AG20443 (cell line): Measurements from ENCODE around the gene TSPAN14.

ENCODE experiments used
- DNase-seq: peaks from one replicate; pipeline ENCODE4 v3.0.0; 2012; ENCODE audit warnings: low spot score, mixed read lengths

TSPAN14 gene

GRCh38 chr10:80504897-80505465 is 50.9 kb downstream of the TSPAN14 start:
- DNase-seq: no peak

GRCh38 chr10:80506189-80506575 is 52.1 kb downstream of the TSPAN14 start:
- DNase-seq: no peak

DNA sequence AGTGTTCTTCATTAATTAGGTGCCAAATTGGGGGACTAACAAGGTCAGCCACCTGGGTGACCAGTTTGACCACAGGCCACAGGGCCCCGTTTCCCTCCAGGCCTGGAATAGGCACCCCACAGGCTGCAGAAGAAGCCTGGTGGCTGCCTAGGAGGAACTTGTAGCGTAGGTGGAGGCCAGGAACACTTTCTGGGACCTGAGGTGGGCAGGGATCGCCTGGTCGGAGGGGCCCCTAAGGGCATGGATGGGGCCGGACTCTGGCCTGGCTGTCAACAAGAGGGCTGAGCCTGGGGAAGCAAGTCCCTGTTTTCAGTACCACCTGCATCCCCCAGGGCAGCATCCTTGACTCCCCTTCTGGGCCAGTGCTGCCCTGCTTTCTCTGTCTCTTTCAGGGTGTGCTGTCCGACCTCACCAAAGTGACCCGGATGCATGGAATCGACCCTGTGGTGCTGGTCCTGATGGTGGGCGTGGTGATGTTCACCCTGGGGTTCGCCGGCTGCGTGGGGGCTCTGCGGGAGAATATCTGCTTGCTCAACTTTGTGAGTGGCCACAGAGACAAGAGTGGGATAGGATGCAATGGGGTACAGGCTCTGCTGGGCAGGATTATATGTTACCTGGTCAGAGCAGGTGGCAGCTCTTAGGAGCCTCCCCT is 52.9 kb downstream of the TSPAN14 start:
- no peak for DNase-seq

DNA sequence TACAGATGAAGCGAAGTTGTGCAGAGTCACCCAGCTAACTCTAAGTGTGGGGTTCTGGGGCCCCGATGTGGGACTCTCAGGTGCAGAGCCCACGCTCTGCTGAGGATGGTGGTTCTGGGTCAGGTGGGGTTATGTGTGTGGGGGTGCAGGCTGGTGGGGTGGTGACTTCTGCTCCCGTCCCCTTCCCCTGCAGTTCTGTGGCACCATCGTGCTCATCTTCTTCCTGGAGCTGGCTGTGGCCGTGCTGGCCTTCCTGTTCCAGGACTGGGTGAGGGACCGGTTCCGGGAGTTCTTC is 54.9 kb downstream of the TSPAN14 start:
- no peak for DNase-seq

- DNase-seq: no peak
Observed at GRCh38 chr10:80509403-80510161, 55.5 kb downstream of the TSPAN14 start.

DNA sequence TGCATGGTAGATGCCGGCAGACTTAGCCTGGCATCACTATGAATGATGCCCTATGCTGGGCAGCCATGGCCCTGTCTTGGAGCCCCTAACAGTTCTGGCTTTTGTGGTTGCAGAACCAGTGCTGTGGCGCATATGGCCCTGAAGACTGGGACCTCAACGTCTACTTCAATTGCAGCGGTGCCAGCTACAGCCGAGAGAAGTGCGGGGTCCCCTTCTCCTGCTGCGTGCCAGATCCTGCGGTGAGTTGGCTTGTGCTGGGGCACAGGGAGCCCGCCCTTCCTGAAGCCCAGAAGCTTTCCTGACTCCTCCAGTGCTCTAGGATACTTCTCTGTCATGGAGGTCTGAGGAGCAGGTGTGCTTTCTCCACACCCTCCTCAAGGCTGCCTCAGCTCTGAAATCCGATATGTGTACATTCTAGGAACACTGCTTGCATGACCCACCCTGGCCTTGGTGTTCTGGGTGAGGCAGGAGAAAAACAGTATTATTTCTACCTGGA is 58.0 kb downstream of the TSPAN14 start:
- no peak for DNase-seq

GRCh38 chr10:80513106-80513505 is 59.0 kb downstream of the TSPAN14 start:
- no peak for DNase-seq

DNA sequence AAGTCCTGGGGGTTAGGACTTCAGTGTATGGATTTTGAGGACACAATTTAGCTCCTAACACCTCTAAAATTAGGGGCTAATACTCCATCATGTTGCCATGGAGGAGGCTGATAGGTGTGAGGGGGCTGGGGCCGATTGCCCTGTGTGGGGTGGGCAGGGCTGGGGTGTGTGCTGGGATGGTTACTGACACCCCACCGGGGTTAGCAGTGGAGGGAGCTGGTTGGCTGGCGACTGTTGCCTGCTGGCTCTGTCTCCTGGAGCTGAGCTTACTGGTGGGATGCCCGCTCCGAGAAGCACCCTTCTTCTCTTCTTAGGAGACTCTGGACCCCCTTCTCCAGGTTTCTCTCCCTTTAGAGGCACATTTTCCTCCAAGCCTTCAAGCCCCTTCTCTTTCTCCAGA is 61.4 kb downstream of the TSPAN14 start:
- DNase-seq: no peak

GRCh38 chr10:80515941-80516340 is 61.8 kb downstream of the TSPAN14 start:
- no peak for DNase-seq

GRCh38 chr10:80516506-80517075 is 62.5 kb downstream of the TSPAN14 start:
- no peak for DNase-seq

DNA sequence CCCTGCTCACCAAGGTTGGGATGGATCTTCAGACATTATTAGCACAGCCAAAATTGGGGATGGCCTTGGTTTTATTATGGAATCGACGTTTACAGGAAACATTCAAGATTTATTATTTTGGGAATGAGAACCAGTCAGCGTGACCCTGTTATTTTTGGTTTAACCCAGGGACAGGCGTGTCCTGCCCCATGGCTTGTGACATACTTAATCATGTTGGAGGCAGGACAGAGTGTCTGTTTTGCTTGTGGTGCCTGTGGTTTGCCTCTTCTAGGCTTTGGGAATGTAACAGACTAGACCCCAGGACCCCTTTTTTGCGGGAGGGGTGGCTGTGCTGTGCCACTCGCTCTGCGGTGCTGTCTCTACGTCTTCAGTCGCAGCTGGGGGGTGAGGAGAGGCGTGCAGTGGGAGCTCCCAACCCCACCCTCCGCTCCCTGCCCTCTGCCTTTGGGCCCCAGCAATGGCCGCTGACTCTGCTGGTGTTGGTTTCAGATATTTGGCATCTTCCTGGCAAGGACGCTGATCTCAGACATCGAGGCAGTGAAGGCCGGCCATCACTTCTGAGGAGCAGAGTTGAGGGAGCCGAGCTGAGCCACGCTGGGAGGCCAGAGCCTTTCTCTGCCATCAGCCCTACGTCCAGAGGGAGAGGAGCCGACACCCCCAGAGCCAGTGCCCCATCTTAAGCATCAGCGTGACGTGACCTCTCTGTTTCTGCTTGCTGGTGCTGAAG is 63.5 kb downstream of the TSPAN14 start:
- no peak for DNase-seq

GRCh38 chr10:80518143-80518806 is 64.2 kb downstream of the TSPAN14 start:
- DNase-seq: no peak

- no peak for DNase-seq
Observed at GRCh38 chr10:80518807-80519360, 64.8 kb downstream of the TSPAN14 start.

DNA sequence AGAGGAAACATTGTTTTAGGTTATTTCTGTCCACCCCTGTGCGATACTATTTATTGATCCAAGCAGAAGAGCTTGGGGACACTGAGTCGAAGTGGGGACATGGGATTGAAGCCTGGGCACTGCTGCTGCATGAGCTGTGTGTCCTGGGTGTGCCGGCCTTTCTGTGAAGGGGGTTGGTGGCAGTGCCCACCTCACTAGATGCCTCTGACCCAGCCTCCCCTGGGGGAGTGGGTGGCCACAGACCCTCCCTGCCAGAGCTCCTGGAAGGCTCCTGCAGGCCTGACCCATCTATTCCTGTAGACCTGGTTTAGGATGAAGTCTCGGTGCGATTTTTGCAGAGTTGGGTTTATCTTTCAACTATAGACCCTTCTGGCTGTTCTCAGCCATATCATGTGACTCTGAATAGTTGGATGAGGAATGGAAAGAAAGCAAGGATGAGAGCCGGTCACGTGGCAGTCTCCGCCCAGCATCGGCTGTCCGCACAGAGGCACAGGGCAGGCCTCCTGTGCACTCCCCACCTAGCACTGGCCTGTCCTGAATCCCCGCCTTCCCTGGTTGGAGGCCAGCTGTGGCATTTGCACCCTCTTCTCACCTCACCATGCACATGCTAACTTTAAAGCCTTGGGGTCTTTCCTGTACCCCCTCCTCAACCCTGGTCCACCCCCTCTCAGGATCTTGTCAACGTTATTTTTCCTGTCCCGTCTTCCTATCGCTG is 66.0 kb downstream of the TSPAN14 start:
- no peak for DNase-seq

- DNase-seq: no peak
Observed at GRCh38 chr10:80520661-80521470, 66.8 kb downstream of the TSPAN14 start.

GRCh38 chr10:80522756-80523363 is 68.8 kb downstream of the TSPAN14 start:
- DNase-seq: no peak

DNA sequence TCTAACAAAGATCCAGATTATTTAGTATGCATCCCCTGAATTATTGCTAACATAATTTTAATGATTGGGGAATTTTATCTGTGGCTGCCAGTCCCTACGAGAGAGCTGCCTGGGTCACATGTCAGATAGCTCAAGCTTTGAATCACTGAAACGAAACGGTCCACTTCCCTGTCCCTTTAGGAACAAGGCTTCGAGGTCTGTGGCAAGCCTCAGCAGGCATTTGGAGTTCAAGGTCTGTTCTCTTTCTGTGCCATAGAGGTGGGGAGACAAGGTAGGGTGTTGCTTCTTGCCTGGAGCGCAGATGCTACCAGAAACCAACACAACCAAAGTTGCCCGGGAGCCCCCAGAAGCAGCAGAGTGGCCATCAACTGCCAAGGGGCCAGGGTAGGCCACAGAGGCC is 69.7 kb downstream of the TSPAN14 start:
- DNase-seq: no peak

DNA sequence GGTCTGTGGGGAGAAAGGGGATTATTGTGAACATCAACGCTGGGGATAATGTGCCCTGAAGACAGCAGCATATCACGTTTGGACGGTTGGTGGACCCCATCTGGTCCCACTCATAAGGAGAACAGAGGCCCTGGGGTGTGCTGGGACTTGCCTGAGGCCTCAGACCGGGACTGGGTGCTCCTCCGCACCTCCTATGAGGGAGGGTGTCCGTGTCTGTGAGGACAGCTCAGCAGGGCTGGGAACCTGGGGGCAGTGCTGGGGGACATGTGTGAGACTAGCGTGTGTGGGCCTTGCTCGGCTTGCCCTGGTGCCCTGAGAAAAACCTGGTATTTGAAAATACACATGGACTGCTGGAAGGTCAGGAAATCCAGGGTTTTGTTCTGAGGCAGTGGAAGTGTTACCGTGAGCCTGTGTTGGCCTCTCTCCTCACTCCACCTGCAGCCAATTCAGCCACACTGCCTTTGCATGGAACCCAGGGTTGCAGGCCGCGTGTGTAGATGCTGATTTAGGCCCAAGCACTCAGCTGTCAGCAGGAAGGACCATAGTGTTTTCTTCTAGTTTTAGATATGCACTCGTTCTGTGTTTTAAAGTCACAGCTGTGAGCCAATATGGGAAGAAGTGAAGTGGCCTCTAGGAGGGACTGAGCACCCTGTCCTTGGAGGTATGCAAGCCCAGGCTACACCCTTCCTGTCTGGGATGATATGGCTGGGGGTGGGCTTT is 70.2 kb downstream of the TSPAN14 start:
- no peak for DNase-seq

GRCh38 chr10:80526218-80526617 is 72.1 kb downstream of the TSPAN14 start:
- no peak for DNase-seq
